Measurements from ENCODE around the gene ANKS1B. TPM values are rescaled to one million over a fixed set of nuclear protein-coding genes. Genes with fewer than 3 reads are reported as not detected.

Gene ANKS1B
- total and polyA plus RNA-seq, 2 experiments from 2014 or later: 1.8 to 1.9 TPM

DNA sequence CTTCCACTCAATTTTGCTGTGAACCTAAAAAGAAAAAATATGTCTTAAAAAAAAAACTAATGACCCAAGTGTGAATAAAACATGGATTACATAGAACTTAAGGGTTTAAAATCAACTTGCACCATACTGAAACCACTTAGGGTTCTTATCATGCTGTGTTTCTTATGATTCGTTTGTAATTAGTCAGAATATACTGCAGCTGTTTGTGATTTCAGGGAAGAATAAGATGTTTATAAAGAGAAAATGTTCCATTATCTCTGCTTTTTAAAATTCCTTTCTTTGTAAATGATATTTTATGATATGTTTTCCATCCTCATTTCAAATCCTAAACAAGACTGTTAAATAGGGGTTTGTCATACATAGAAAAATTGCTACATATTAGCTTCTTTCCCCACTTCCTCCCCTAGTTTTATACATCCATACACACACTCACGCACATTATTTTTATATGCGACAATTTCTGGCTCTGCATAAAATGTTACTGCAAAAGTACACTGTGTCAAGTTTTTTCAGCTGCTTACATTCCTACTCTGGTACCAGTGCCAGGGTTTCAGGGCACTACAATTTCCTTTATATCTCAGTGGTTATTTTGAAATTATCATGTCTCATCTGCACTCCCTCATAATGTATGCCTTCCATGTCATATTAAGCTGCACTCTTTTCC, 612.3 kb downstream of the ANKS1B start:
- TF ChIP-seq, protein P1, sequence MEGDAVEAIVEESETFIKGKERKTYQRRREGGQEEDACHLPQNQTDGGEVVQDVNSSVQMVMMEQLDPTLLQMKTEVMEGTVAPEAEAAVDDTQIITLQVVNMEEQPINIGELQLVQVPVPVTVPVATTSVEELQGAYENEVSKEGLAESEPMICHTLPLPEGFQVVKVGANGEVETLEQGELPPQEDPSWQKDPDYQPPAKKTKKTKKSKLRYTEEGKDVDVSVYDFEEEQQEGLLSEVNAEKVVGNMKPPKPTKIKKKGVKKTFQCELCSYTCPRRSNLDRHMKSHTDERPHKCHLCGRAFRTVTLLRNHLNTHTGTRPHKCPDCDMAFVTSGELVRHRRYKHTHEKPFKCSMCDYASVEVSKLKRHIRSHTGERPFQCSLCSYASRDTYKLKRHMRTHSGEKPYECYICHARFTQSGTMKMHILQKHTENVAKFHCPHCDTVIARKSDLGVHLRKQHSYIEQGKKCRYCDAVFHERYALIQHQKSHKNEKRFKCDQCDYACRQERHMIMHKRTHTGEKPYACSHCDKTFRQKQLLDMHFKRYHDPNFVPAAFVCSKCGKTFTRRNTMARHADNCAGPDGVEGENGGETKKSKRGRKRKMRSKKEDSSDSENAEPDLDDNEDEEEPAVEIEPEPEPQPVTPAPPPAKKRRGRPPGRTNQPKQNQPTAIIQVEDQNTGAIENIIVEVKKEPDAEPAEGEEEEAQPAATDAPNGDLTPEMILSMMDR (IDR thresholded peaks at IDR 0.05; ENCODE audit: low read depth, low read length): no peak
- Histone ChIP-seq H3K27me3 (peaks cover 42% of the 10 kb centered on the region), H3K27ac (no peak overlapping the region), H3K4me3 (no peak overlapping the region), H3K36me3 (no peaks in the 10 kb centered on the region), H3K9me3 (ENCODE audit: low read depth) (no peaks in the 10 kb centered on the region), H3K4me1 (ENCODE audit: low read depth) (peaks cover 5% of the 10 kb centered on the region)
- no peak for DNase-seq (ENCODE audit: low read depth in 1 of 2, low spot score in 1 of 2)

DNA sequence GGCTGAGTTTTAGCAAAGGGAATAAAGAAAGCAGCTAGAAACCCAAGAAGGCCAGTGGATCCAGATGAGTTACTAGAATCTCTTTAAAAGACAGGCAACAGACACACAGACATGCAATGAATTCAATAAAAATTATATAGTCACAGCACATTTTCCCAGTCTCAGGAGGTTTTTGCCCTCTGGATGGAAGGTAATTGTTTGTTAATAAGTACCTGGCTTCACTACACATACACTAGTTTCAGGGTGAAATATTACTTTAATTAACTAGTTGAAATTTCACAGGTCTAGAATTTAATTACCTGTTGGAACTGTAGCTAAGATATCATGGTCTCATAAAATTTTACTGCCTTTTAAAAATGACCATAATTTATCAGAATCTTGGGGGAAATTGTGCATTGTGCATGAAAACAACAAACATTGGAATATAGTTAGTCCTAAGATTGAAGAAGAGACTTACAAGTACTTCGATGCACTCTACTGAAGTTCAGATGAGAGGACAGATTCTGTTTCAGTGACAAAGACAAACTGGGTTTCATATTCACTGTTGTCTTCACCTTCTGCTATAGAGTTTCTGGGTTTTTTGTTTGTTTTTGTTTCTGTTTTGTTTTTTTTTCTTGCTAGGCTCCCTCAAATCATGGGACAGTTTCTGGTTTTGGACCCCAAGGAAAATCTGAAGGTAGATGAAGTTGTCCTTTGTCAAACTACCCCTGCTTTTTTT, 614.2 kb downstream of the ANKS1B start:
- no peak overlapping the region for H3K27ac ChIP-seq
- no peak for DNase-seq (ENCODE audit: low read depth in 1 of 2, low spot score in 1 of 2)
- H3K9me3 ChIP-seq (ENCODE audit: low read depth): no peaks in the 10 kb centered on the region
- TF ChIP-seq, protein P1 (IDR thresholded peaks at IDR 0.05; ENCODE audit: low read depth, low read length): no peak
- H3K4me1 ChIP-seq (ENCODE audit: low read depth): peaks cover 5% of the 10 kb centered on the region
- H3K4me3 ChIP-seq: no peak overlapping the region
- H3K36me3 ChIP-seq: no peaks in the 10 kb centered on the region
- H3K27me3 ChIP-seq: peaks cover 46% of the 10 kb centered on the region

- no peak overlapping the region for H3K27ac ChIP-seq
- H3K27me3 ChIP-seq: peaks cover 25% of the 10 kb centered on the region
- no peaks in the 10 kb centered on the region for H3K9me3 ChIP-seq (ENCODE audit: low read depth)
- no peaks in the 10 kb centered on the region for H3K36me3 ChIP-seq
- DNase-seq (ENCODE audit: low read depth in 1 of 2, low spot score in 1 of 2): peak in 1 of 2 donors; percentile 6
- no peaks in the 10 kb centered on the region for H3K4me1 ChIP-seq (ENCODE audit: low read depth)
- TF ChIP-seq, protein P1 (IDR thresholded peaks at IDR 0.05; ENCODE audit: low read depth, low read length): no peak
- no peak overlapping the region for H3K4me3 ChIP-seq
Observed at GRCh38 chr12:99367181-99367580, 617.6 kb downstream of the ANKS1B start.

GRCh38 chr12:99352269-99352668, 632.5 kb downstream of the ANKS1B start:
- TF ChIP-seq, protein P1 (IDR thresholded peaks at IDR 0.05; ENCODE audit: low read depth, low read length): no peak
- H3K27ac ChIP-seq: no peak overlapping the region
- H3K36me3 ChIP-seq: no peaks in the 10 kb centered on the region
- DNase-seq (ENCODE audit: low read depth in 1 of 2, low spot score in 1 of 2): no peak
- no peaks in the 10 kb centered on the region for H3K4me1 ChIP-seq (ENCODE audit: low read depth)
- H3K4me3 ChIP-seq: no peak overlapping the region
- no peaks in the 10 kb centered on the region for H3K27me3 ChIP-seq
- H3K9me3 ChIP-seq (ENCODE audit: low read depth): no peaks in the 10 kb centered on the region

DNA sequence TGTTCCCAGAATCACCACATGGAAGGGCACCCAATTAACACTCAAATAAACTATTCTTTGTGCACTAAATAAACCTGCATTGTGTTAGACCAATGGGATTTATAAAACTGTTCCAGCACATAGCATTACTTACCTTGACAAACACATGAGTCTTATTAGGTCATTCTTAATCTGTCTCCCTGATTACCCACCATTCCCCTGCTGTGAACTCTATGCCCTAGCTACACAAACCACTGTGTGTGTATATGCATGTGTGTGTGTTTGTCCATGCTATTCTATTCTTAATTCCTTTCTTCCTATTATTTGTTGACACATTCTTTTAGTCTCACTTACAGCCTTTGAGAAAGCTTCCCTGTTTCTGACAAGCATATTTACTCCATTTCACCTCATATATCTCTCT, 640.8 kb downstream of the ANKS1B start:
- no peaks in the 10 kb centered on the region for H3K36me3 ChIP-seq
- no peak overlapping the region for H3K27ac ChIP-seq
- no peak overlapping the region for H3K4me3 ChIP-seq
- no peak for DNase-seq (ENCODE audit: low read depth in 1 of 2, low spot score in 1 of 2)
- no peaks in the 10 kb centered on the region for H3K27me3 ChIP-seq
- no peaks in the 10 kb centered on the region for H3K4me1 ChIP-seq (ENCODE audit: low read depth)
- TF ChIP-seq, protein P1 (IDR thresholded peaks at IDR 0.05; ENCODE audit: low read depth, low read length): no peak
- H3K9me3 ChIP-seq (ENCODE audit: low read depth): no peaks in the 10 kb centered on the region
